D721Med (cell line): ENCODE data around the gene P2RY6.

Experiments used
- DNase-seq: peaks from one replicate; pipeline ENCODE4 v3.0.0; 2011; ENCODE audit warnings: low spot score; ENCODE audit not compliant: insufficient read length
- FAIRE-seq: peaks from 2 replicates; lab custom pipeline; 2011; peaks lifted over from hg19 to GRCh38; lab: Jason Lieb, UNC
- TF ChIP-seq, protein P1 (sequence below): IDR thresholded peaks from 2 replicates; pipeline ENCODE4 v1.5.1; 2012; ENCODE audit warnings: mild to moderate bottlenecking, control low read depth; ENCODE audit not compliant: insufficient read depth; ENCODE audit errors: missing control alignments

The P2RY6 gene

DNA sequence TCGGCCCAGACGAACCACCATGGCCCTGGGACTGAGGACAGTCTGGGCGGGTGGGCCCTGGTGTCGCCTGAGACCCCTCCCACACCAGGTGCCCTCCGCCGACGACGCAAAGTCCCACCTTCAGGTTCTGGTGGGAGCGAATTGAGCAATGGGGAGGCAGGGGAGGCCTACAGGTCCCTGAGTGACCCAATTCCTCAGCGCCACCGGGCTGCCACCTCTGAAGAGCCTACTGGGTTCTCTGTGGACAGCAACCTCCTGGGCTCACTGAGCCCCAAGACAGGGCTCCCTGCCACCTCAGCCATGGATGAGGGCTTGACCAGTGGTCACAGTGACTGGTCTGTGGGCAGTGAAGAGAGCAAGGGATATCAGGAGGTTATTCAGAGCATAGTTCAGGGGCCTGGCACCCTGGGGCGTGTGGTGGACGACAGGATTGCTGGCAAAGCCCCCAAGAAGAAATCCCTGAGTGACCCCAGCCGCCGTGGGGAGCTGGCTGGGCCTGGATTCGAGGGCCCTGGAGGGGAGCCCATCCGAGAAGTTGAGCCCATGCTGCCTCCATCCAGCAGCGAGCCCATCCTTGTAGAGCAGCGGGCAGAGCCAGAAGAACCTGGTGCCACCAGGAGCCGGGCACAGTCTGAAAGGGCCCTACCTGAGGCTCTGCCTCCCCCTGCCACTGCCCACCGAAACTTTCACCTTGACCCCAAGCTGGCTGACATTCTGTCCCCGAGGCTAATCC is 38.7 kb downstream of the P2RY6 start:
- TF ChIP-seq, protein P1, sequence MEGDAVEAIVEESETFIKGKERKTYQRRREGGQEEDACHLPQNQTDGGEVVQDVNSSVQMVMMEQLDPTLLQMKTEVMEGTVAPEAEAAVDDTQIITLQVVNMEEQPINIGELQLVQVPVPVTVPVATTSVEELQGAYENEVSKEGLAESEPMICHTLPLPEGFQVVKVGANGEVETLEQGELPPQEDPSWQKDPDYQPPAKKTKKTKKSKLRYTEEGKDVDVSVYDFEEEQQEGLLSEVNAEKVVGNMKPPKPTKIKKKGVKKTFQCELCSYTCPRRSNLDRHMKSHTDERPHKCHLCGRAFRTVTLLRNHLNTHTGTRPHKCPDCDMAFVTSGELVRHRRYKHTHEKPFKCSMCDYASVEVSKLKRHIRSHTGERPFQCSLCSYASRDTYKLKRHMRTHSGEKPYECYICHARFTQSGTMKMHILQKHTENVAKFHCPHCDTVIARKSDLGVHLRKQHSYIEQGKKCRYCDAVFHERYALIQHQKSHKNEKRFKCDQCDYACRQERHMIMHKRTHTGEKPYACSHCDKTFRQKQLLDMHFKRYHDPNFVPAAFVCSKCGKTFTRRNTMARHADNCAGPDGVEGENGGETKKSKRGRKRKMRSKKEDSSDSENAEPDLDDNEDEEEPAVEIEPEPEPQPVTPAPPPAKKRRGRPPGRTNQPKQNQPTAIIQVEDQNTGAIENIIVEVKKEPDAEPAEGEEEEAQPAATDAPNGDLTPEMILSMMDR: no peak
- DNase-seq (no peak), FAIRE-seq (no peak)

DNA sequence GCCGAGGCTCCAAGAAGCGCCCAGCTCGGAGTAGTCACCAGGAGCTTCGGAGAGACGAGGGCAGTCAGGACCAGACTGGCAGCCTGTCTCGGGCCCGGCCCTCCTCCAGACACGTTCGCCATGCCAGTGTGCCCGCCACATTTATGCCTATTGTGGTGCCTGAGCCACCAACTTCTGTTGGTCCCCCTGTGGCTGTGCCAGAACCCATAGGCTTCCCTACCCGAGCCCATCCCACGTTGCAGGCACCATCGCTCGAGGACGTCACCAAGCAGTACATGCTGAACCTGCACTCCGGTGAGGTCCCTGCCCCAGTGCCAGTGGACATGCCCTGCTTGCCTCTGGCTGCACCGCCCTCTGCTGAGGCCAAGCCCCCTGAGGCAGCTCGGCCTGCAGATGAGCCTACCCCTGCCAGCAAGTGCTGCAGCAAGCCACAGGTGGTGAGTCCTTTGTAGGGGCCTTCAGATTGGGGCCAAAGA is 39.3 kb downstream of the P2RY6 start:
- FAIRE-seq: no peak
- TF ChIP-seq, protein P1: no peak
- no peak for DNase-seq

DNA sequence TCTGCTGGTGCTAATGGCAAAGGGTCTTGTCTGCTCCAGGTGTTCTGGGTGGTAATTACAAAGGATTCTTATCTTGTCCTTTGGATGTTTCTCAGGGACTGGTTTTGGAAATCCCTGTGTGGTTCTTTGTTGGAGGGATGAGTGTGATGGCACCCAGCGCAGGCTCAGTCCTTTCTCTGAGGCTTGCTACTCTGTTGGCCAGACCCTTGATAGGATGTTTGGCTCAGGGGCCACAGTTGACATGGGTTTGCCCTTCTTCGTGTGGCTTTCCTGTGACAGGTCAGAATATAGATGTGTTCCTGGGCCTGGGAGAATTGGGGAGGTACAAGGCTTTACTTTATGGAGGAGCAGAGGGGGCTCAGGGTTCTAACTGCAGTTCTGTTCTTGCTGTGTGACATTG is 39.9 kb downstream of the P2RY6 start:
- FAIRE-seq (no peak), DNase-seq (no peak)
- TF ChIP-seq, protein P1: no peak

DNA sequence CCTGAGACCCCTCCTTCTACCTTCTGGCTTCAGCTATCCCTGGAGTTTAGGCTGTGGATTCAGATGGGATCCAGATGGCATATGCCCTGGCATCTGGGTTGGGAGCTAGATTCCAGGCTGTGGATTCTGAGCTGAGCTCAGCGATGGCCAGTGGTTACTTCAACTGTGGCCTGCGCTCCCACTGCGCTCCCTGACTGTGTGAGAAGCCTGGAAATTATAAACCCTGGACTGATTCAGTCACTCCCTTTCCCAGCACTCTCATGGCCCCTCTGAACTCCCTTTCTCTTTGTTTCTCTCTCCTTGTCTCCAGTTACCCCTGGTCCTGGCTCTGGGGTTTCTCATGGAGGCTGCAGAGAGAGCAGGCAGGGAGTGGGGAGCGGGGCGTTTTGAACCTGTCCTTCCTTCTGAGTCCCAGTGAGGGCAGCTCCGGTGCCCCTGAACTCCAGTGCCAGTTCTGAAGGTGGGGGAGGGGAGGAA is 40.8 kb downstream of the P2RY6 start:
- DNase-seq (no peak), FAIRE-seq (no peak)
- TF ChIP-seq, protein P1: no peak

DNA sequence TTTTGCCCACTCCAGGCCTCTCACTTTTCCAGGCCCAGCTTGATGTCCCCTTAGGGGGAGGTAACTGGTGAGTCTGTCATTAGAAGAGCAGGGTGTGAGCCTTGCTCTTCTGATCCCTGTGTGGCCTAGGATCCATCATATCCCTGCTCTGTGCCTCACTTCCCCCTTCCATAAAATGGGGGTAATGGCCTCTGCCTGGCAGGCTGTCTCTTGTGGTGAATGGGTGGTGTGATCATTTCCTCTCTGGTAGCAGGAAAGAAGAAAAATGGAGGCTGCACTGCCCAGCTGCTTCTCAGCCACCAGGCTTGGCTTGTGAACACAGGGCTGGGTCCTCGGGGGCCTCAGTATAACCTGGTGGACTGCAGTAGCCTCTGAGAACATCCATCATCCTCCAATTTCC is 41.5 kb downstream of the P2RY6 start:
- TF ChIP-seq, protein P1: no peak
- DNase-seq (no peak), FAIRE-seq (no peak)

DNA sequence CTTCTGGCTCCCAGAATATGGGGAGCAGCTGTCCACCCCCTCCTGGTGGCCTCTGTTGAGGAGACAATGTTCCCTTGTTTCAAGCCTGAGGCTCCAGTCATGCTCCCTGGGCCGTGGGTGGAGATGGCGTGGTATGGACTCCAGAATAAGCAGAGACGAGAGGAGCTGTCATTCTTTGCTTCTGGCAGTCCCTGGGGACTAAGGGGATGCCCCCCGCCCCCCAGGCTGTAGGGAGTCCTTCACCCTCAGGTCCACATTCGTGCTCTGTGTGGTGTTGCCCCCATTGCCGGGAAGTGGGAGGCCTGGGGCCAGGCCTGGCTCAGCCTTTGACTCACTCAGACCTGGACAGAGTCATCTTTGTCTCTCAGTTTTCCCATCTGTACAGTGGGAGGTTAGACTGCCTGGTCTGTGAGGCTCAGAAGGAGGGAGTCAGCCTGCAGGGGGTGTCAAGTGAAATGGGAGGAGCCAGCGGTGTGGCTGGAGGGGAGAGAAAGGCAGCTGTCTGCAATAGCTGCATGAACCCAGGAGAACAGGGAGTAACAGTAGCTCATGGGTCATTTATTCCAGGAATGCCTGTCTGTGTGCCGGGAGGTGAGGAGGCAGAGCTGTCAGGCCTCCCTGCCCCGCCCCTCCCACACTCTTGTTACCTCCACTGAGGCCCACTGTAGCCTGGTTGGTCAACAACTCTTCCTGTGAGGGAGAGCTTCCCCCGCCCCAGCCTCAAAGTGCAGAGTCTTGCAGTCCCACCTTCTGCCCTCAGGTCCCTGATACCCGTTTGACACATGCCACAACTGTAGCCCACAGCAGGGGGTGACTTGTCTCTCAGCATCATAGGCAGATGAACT is 42.2 kb downstream of the P2RY6 start:
- DNase-seq (no peak), FAIRE-seq (no peak)
- TF ChIP-seq, protein P1: no peak
